Sigmoid colon (tissue), 3 donors: ENCODE data around the gene FAM43B.

Experiments
- CTCF ChIP-seq, 4 experiments: fragments of 450-650 bp in 3 of 4; fragments of 200-600 bp in 1 of 4; IDR thresholded peaks; one replicate each; pipeline ENCODE4 v1.5.1; 2016 to 2019; ENCODE audit warnings: antibody characterized with exemption in 4 of 4, mild to moderate bottlenecking in 3 of 4, moderate library complexity in 2 of 4
- POLR2A ChIP-seq, 2 donors: fragments of 450-650 bp; IDR thresholded peaks; one replicate each; pipeline ENCODE4 v1.6.1; 2016; ENCODE audit warnings: antibody characterized with exemption in 2 of 2, mild to moderate bottlenecking in 2 of 2, moderate library complexity in 2 of 2

- TF ChIP-seq CTCF (IDR thresholded peaks at IDR 0.05) (no peak), POLR2A (IDR thresholded peaks at IDR 0.05) (no peak)
Observed at GRCh38 chr1:20526267-20526666, 26.1 kb upstream of the FAM43B start.
